ACHN (cell line): Measurements from ENCODE around the gene PPIF.

Source experiments
- DNase-seq: peaks from one replicate; pipeline ENCODE4 v3.0.0-alpha.2; 2015
- in situ Hi-C: cut with HindIII; loops from 2 replicates; pipeline ENCODE4 v1.10.0; 2017; ENCODE audit warnings: low sequenced_read_pairs, low pct_ligation_motif_present, low pct_unique_long_range_greater_than_20kb

Gene PPIF

DNA sequence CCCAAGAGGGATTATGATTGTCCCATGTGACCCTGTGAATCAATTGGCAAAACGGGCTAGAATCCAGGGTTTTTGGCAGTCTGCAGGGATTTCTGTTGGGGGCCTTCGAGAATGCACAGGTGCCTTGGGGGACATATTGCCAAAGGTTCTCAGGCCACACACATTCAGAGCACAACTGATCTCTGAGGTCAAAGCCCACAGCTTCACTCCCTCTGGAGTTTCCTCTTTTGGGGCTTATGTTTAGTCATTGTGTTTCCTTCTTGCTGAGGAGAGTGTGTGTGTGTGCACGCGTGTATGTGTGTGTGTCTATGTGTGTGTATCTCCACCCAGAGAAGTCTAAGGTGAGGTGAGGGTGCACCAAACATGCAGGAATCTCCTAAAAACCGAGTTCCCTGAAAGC lies 8.8 kb downstream of the PPIF start:
- in situ Hi-C loops: loop anchor here (25.0 kb wide), 1 partner anchor 131 kb away; no protein-coding TSS in a partner anchor
- DNase-seq: no peak

DNA sequence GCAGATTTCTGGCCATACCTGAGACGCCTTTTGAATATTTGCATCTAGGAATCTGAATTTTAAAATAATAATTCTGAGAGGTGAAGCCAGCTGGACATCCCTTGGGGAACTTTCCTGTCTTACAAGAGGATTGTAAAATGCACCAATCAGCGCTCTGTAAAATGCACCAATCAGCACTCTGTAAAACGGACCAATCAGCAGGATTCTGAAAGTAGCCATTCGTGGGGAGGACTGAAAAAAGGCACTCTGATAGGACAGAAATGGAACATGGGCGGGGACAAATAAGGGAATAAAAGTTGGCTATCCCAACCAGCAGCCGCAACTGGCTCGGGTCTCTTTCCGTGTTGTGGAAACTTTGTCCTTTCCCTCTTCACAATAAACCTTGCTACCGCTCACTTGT lies 9.9 kb downstream of the PPIF start:
- in situ Hi-C loops: loop anchor here (25.0 kb wide), 1 partner anchor 130 kb away; no protein-coding TSS in a partner anchor
- no peak for DNase-seq

DNA sequence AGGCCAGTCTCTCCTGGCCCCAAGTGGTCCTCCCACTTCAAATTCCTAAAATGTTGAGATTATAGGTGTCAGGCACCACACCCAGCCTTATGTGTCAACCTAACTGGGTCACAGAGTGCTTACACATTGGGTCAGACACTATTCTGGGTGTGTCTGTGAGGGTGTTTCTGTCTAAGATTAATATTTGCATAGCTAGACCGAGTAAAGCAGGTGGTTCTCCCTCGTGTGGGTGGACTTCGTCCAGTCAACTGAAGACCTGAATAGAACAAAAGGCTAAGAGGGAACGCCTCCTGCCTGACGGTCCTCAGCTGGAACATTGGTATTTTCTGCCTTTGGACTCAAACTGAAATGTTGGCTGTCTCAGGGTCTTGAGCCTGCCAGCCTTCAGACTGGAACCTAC lies 11.5 kb downstream of the PPIF start:
- DNase-seq: no peak
- in situ Hi-C loops: loop anchor here (25.0 kb wide), 1 partner anchor 128 kb away; no protein-coding TSS in a partner anchor

GRCh38 chr10:79359816-79360498 lies 12.7 kb downstream of the PPIF start:
- no peak for DNase-seq
- in situ Hi-C loops: loop anchor here (25.0 kb wide), 1 partner anchor 127 kb away; no protein-coding TSS in a partner anchor

DNA sequence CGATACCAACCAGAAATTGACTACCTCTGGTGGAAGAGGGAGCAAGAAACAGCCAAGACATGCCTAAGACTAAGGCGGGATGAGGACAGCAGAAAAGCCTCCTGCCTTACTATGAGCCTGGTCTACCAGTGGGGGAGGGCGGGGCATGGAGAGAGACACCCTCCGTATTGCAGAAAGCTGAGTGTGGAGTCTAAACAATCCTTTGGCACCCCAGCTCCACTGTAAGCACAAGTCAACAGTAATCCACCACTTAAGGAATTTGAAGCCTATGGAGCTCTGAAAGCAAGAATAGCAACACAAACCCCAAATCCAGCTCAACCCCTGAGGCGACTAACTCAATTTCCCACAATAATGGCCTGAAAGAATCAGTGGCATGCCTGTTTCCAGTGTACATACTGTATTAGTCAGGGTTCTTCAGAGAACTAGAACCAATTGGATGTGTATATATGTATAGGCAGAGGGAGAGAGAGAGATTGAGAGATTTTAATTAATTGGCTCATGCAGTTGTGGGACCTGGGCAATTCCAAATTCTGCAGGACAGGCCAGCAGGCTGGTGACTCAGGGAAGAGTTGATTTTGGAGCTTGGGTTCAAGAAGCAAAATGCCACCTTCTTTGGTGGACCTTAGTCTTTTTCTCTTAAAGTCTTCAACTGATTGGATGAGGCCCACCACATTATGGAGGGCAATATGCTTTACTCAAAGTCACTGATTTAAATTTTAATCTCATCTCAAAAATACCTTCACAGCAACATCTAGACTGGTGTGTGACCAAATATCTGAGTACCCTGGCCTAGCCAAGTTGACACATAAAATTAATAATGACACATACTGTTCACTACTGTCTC lies 13.5 kb downstream of the PPIF start:
- DNase-seq: no peak
- in situ Hi-C loops: loop anchor here (25.0 kb wide), 1 partner anchor 127 kb away; no protein-coding TSS in a partner anchor

- DNase-seq: no peak
- in situ Hi-C loops: loop anchor here (25.0 kb wide), 1 partner anchor 125 kb away; no protein-coding TSS in a partner anchor
Measured at GRCh38 chr10:79361726-79362397, 14.6 kb downstream of the PPIF start.

- in situ Hi-C loops: loop anchor here (25.0 kb wide), 1 partner anchor 120 kb away; no protein-coding TSS in a partner anchor
- no peak for DNase-seq
Measured at GRCh38 chr10:79367426-79368189, 20.3 kb downstream of the PPIF start.

- in situ Hi-C loops: loop anchor here (25.0 kb wide), 1 partner anchor 114 kb away; no protein-coding TSS in a partner anchor
- DNase-seq: no peak
Measured at GRCh38 chr10:79372871-79373270, 25.6 kb downstream of the PPIF start.

DNA sequence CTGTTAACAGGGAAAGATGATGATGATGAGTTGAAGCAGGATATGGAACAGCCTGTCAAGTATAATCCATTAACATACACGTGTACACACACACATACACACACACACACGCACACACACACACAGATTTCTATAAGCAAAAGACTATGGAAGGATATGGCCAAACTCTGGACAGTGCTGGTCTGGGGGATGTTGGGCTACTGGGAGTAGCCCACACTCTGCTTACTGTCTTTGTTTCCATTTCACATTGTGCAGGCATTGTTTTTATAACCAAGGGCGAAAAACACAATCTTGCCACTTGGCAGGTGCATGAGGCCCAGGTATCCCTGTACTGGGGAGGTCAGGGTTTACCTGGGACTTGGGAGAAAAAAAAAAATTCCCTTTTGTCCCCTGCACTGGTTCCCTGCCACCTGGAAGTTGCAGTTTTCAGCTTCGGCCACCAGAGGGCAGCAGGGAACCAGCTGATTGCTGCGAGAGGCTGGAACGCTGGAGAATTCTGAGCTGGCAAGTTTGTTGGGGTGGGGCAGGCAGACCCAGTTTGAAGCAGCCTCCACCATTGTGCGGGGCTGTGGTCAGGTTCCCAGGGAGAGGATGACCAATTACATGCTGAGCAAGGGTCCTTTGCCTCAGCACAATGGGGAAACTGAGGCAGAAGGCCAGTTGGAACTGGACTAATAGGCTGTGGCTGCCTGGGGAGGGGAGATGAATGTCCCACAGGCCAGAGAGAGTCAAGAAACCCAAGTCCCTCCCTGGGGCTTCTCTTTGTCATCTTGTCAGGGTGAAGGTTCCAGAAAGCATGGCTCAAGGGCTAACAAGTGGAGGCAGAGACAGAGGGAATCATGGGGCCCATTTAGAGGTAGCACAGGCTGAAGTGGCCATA lies 27.3 kb downstream of the PPIF start:
- DNase-seq: peak; percentile 71
- in situ Hi-C loops: loop anchor here (25.0 kb wide), 1 partner anchor 113 kb away; no protein-coding TSS in a partner anchor

- in situ Hi-C loops: no loop called here
- DNase-seq: no peak
Measured at GRCh38 chr10:79375321-79376077, 28.2 kb downstream of the PPIF start.

DNA sequence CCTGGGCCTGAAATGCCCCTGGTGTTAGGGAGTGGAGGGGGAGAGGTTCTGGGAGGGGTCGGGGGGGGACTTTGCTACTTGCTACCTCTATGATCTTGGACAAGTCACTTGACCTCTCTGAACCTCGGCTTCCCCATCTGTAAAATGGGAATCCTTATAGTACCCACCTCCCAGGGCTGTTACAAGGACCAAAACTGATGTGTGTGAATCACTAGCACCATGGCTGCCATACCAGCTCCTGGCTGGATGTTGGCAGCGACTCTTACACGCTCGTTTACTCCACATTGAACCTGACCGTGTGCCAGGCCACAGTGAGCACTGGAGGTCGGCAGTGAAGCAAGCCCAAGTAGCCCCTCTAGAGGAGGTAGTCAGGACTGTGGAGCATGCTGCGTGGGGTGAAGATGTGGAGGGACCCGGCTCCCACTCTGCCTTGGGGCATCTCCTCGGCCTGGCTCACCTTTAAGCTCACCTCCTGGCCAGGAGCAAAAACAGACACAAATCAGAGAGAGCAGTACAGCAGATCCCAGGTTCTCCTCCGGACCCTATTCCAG lies 28.9 kb downstream of the PPIF start:
- in situ Hi-C loops: no loop called here
- DNase-seq: no peak

- no peak for DNase-seq
- in situ Hi-C loops: no loop called here
Measured at GRCh38 chr10:79376751-79377556, 29.7 kb downstream of the PPIF start.

- in situ Hi-C loops: no loop called here
- no peak for DNase-seq
Measured at GRCh38 chr10:79377557-79378382, 30.5 kb downstream of the PPIF start.

- in situ Hi-C loops: no loop called here
Measured at GRCh38 chr10:79378383-79378646, 31.0 kb downstream of the PPIF start.

More at GRCh38 chr10:79378383-79378646, 31.0 kb downstream of the PPIF start:
- no peak for DNase-seq
